HG03460 (cell line): ENCODE results near the gene ABCC4.

Experiments used
- ATAC-seq: cut with Tn5 transposase; IDR thresholded peaks from one replicate; pipeline ENCODE4 v1.9.1; 2021; ENCODE audit not compliant: unreplicated experiment

Gene ABCC4

GRCh38 chr13:95164830-95165229, 136.4 kb downstream of the ABCC4 start:
- no peak for ATAC-seq

- ATAC-seq: peak; percentile 66
These were observed 140.9 kb downstream of the ABCC4 start for GRCh38 chr13:95160112-95160906.

- no peak for ATAC-seq
These were observed 141.8 kb downstream of the ABCC4 start for GRCh38 chr13:95159458-95159857.

GRCh38 chr13:95156208-95156607, 145.0 kb downstream of the ABCC4 start:
- no peak for ATAC-seq

GRCh38 chr13:95155504-95155903, 145.7 kb downstream of the ABCC4 start:
- ATAC-seq: no peak

- no peak for ATAC-seq
These were observed 146.2 kb downstream of the ABCC4 start for GRCh38 chr13:95155093-95155492.

GRCh38 chr13:95154413-95154886, 146.8 kb downstream of the ABCC4 start:
- ATAC-seq: no peak

- ATAC-seq: no peak
These were observed 147.4 kb downstream of the ABCC4 start for GRCh38 chr13:95153647-95154412.

- ATAC-seq: no peak
These were observed 149.2 kb downstream of the ABCC4 start for GRCh38 chr13:95151942-95152587.

GRCh38 chr13:95150555-95150954, 150.7 kb downstream of the ABCC4 start:
- ATAC-seq: no peak

GRCh38 chr13:95146486-95146885, 154.8 kb downstream of the ABCC4 start:
- ATAC-seq: no peak

GRCh38 chr13:95145587-95145986, 155.7 kb downstream of the ABCC4 start:
- ATAC-seq: no peak

- ATAC-seq: no peak
These were observed 160.7 kb downstream of the ABCC4 start for GRCh38 chr13:95140502-95140901.

GRCh38 chr13:95138876-95139585, 162.2 kb downstream of the ABCC4 start:
- ATAC-seq: no peak

- ATAC-seq: peak; percentile 86
These were observed 164.2 kb downstream of the ABCC4 start for GRCh38 chr13:95137096-95137495.

GRCh38 chr13:95136638-95137037, 164.6 kb downstream of the ABCC4 start:
- ATAC-seq: peak; percentile 19

GRCh38 chr13:95133498-95133897, 167.8 kb downstream of the ABCC4 start:
- no peak for ATAC-seq

GRCh38 chr13:95129004-95129403, 172.2 kb downstream of the ABCC4 start:
- no peak for ATAC-seq

- ATAC-seq: no peak
These were observed 173.1 kb downstream of the ABCC4 start for GRCh38 chr13:95128045-95128643.

- ATAC-seq: no peak
These were observed 176.3 kb downstream of the ABCC4 start for GRCh38 chr13:95124959-95125358.

- ATAC-seq: no peak
These were observed 177.5 kb downstream of the ABCC4 start for GRCh38 chr13:95123726-95124125.
